CD14-positive monocyte (primary cell): ENCODE measurements around the gene B4GALNT4. TPM values are rescaled to one million over a fixed set of nuclear protein-coding genes. Genes with fewer than 3 reads are reported as not detected.
A peak's percentile ranks its signal among the peaks of the same experiment; 100 is the strongest.

Source experiments
- DNase-seq, 3 donors: peaks; one replicate each; pipeline ENCODE4 v3.0.0-alpha.2; 2011 to 2022
- H2AFZ ChIP-seq: 2 replicates; pipeline ENCODE4 v1.6.0; 2012; ENCODE audit warnings: mild to moderate bottlenecking, low read depth, low read length, inconsistent platforms; ENCODE audit not compliant: insufficient read depth, poor library complexity, severe bottlenecking
- H3K27ac ChIP-seq, 2 donors: 1 replicate in 1 of 2; 2 replicates in 1 of 2; pipeline ENCODE4 v1.5.1; 2012 to 2013; ENCODE audit warnings: low read length in 2 of 2, control low read depth in 1 of 2, inconsistent platforms in 1 of 2, low read depth in 1 of 2, mild to moderate bottlenecking in 1 of 2
- H3K27me3 ChIP-seq, 2 donors: one replicate each; pipeline versions ENCODE4 v1.6.0 to v1.6.1; 2011 to 2013; ENCODE audit warnings: low read length in 2 of 2; ENCODE audit not compliant: control insufficient read depth in 2 of 2, insufficient read depth in 2 of 2
- H3K36me3 ChIP-seq, 2 donors: replicated peaks in 1 of 2; 1 replicate in 1 of 2; 2 replicates in 1 of 2; pipeline versions ENCODE4 v1.5.1 to v1.6.1; 2012 to 2013; ENCODE audit warnings: low read length in 2 of 2, control low read depth in 1 of 2, inconsistent platforms in 1 of 2, mild to moderate bottlenecking in 1 of 2; ENCODE audit not compliant: insufficient read depth in 2 of 2, control insufficient read depth in 1 of 2
- H3K4me1 ChIP-seq, 2 donors: 1 replicate in 1 of 2; 2 replicates in 1 of 2; pipeline versions ENCODE4 v1.5.1 to v1.6.1; 2012 to 2013; ENCODE audit warnings: low read length in 2 of 2, control low read depth in 1 of 2, inconsistent platforms in 1 of 2, mild to moderate bottlenecking in 1 of 2, moderate library complexity in 1 of 2; ENCODE audit not compliant: insufficient read depth in 2 of 2, control insufficient read depth in 1 of 2
- H3K4me2 ChIP-seq: replicated peaks from 2 replicates; pipeline ENCODE3; 2012; ENCODE audit warnings: low read length, moderate library complexity, mild to moderate bottlenecking; ENCODE audit not compliant: poor library complexity, severe bottlenecking; ENCODE audit errors: extremely low read depth
- H3K4me3 ChIP-seq, 3 experiments: fragments of 200-600 bp in 1 of 3; sonication (generic) in 1 of 3; replicated peaks in 1 of 3; 1 replicate in 2 of 3; 2 replicates in 1 of 3; pipeline ENCODE4 v1.5.1; 2011 to 2013; ENCODE audit warnings: low read length in 3 of 3, mild to moderate bottlenecking in 3 of 3, control low read depth in 2 of 3, low read depth in 2 of 3, inconsistent platforms in 1 of 3, moderate library complexity in 1 of 3
- H3K79me2 ChIP-seq: 2 replicates; pipeline ENCODE4 v1.6.0; 2012; ENCODE audit warnings: mild to moderate bottlenecking, control low read depth, inconsistent platforms, low read length, moderate library complexity; ENCODE audit not compliant: insufficient read depth
- H3K9ac ChIP-seq: 2 replicates; pipeline ENCODE4 v1.6.0; 2017; ENCODE audit warnings: low read length, mild to moderate bottlenecking; ENCODE audit not compliant: insufficient read depth, poor library complexity, severe bottlenecking
- H3K9me3 ChIP-seq, 2 donors: replicated peaks in 1 of 2; 1 replicate in 1 of 2; 2 replicates in 1 of 2; pipeline versions ENCODE4 v1.5.1 to v1.6.1; 2012 to 2013; ENCODE audit warnings: low read length in 2 of 2, control low read depth in 1 of 2; ENCODE audit not compliant: control insufficient read depth in 1 of 2, insufficient read depth in 1 of 2
- H4K20me1 ChIP-seq: 2 replicates; pipeline ENCODE4 v1.6.0; 2012; ENCODE audit warnings: mild to moderate bottlenecking, low read length, control low read depth, moderate library complexity; ENCODE audit not compliant: insufficient read depth
- H3K27ac Mint-ChIP-seq, 7 donors: one replicate each; pipeline ENCODE4 v1.8.0; 2020; ENCODE audit warnings: mild to moderate bottlenecking in 7 of 7, mixed read lengths in 7 of 7, moderate library complexity in 6 of 7, inconsistent platforms in 2 of 7
- H3K27me3 Mint-ChIP-seq, 3 donors: one replicate each; pipeline ENCODE4 v1.8.0; 2021 to 2022; ENCODE audit warnings: low read depth in 3 of 3, mild to moderate bottlenecking in 3 of 3, mixed read lengths in 3 of 3, moderate library complexity in 3 of 3, inconsistent platforms in 1 of 3
- H3K36me3 Mint-ChIP-seq, 2 donors: one replicate each; pipeline ENCODE4 v1.8.0; 2020; ENCODE audit warnings: mixed read lengths in 2 of 2, inconsistent platforms in 1 of 2, mild to moderate bottlenecking in 1 of 2
- H3K4me1 Mint-ChIP-seq: one replicate; pipeline ENCODE4 v1.8.0; 2020; ENCODE audit warnings: mild to moderate bottlenecking, mixed read lengths
- H3K4me3 Mint-ChIP-seq, 2 donors: one replicate each; pipeline ENCODE4 v1.8.0; 2020; ENCODE audit warnings: mild to moderate bottlenecking in 2 of 2, mixed read lengths in 2 of 2, moderate library complexity in 1 of 2
- H3K9me3 Mint-ChIP-seq, 7 donors: one replicate each; pipeline ENCODE4 v1.8.0; 2020 to 2022; ENCODE audit warnings: mixed read lengths in 7 of 7, mild to moderate bottlenecking in 6 of 7, moderate library complexity in 6 of 7, inconsistent platforms in 2 of 7
- CTCF ChIP-seq: fragments of 200-600 bp; IDR thresholded peaks from one replicate; pipeline ENCODE4 v1.8.0; 2022; ENCODE audit warnings: antibody characterized with exemption, mild to moderate bottlenecking
- WGBS: methylation state at CpG from one replicate; pipeline ENCODE4 v1.1.5; 2013; ENCODE audit warnings: missing lambda C conversion rate; ENCODE audit not compliant: insufficient coverage; 5-methylcytosine and 5-hydroxymethylcytosine counted together
- intact Hi-C, 2 donors: fragments of 100-400 bp; cut with micrococcal nuclease; formaldehyde crosslinking; loops; one replicate each; pipeline versions ENCODE4 v1.15.0 to v1.15.1; 2023
- polyA plus RNA-seq, 3 donors: library from polyadenylated mRNA; depleted of rRNA in 1 of 3; unstranded in 2 of 3; stranded (reverse) in 1 of 3; fragments of 300-500 nt in 2 of 3; fragments of >200 nt in 1 of 3; fragmentation: Illumina TruSeq in 2 of 3; gene quantifications; 1 replicate in 2 of 3; 2 replicates in 1 of 3; pipeline ENCODE4 v1.2.3, GENCODE V29; 2012 to 2021

B4GALNT4 gene
- polyA plus RNA-seq, 3 donors: not detected

- Histone ChIP-seq H3K79me2 (no peaks in the 10 kb centered on the region), H3K9me3 (peaks cover 0 to 7% of the 10 kb centered on the region in 2 donors), H3K4me3 (no peak overlapping the region), H4K20me1 (no peaks in the 10 kb centered on the region), H2AFZ (no peak overlapping the region), H3K36me3 (no peaks in the 10 kb centered on the region), H3K4me2 (no peak overlapping the region), H3K27me3 (peaks cover 22 to 38% of the 10 kb centered on the region in 2 donors), H3K9ac (no peak overlapping the region), H3K27ac (no peak overlapping the region), H3K4me1 (no peaks in the 10 kb centered on the region)
- H3K27ac Mint-ChIP-seq: no peak overlapping the region
- peak overlapping the region; percentile 48 to 81 for H3K4me3 Mint-ChIP-seq
- intact Hi-C loops: no loop called here
- no peak for TF ChIP-seq CTCF
- H3K4me1 Mint-ChIP-seq: peaks cover 3% of the 10 kb centered on the region
- no peak for DNase-seq
- peaks cover 44 to 64% (median 53%) of the 10 kb centered on the region in 3 donors for H3K27me3 Mint-ChIP-seq
- peaks cover 0 to 14% (median 6%) of the 10 kb centered on the region in 7 donors for H3K9me3 Mint-ChIP-seq
- peaks cover 0 to 4% of the 10 kb centered on the region in 2 donors for H3K36me3 Mint-ChIP-seq
- 14% methylated on average over 20 of the region's 61 CpGs for WGBS
Measured at GRCh38 chr11:368414-369335, 624 bp upstream of the B4GALNT4 start.

- Mint-ChIP-seq H3K36me3 (peaks cover 0 to 4% of the 10 kb centered on the region in 2 donors), H3K27me3 (peaks cover 41 to 60% (median 53%) of the 10 kb centered on the region in 3 donors), H3K27ac (no peak overlapping the region), H3K9me3 (peaks cover 0 to 20% (median 8%) of the 10 kb centered on the region in 7 donors), H3K4me3 (peak overlapping the region in 1 of 2 donors; percentile 76), H3K4me1 (peaks cover 3% of the 10 kb centered on the region)
- Histone ChIP-seq H3K9me3 (peaks cover 3 to 7% of the 10 kb centered on the region in 2 donors), H3K9ac (no peak overlapping the region), H3K4me1 (no peaks in the 10 kb centered on the region), H3K27me3 (peaks cover 22 to 38% of the 10 kb centered on the region in 2 donors), H3K36me3 (no peaks in the 10 kb centered on the region), H3K27ac (no peak overlapping the region), H3K79me2 (no peaks in the 10 kb centered on the region), H3K4me2 (no peak overlapping the region), H3K4me3 (no peak overlapping the region), H2AFZ (no peak overlapping the region), H4K20me1 (no peaks in the 10 kb centered on the region)
- TF ChIP-seq CTCF: no peak
- intact Hi-C loops: no loop called here
- no peak for DNase-seq
- WGBS: 38% methylated on average over 37 of the region's 42 CpGs
Measured at GRCh38 chr11:370070-370941, 1.0 kb downstream of the B4GALNT4 start.
